K562 (cell line): ENCODE results near the gene CLIC1. TPM values are rescaled to one million over a fixed set of nuclear protein-coding genes. Genes with fewer than 3 reads are reported as not detected.
A peak's percentile ranks its signal among the peaks of the same experiment; 100 is the strongest.

ENCODE experiments used
- ARHGAP35 ChIP-seq: fragments of 450-650 bp; IDR thresholded peaks from 2 replicates; pipeline ENCODE4 v1.6.1; 2018; ENCODE audit not compliant: partially characterized antibody
- BMI1 ChIP-seq: fragments of 150-350 bp; IDR thresholded peaks from 2 replicates; pipeline ENCODE4 v1.6.1; 2014; ENCODE audit warnings: low read length
- BRD9 ChIP-seq: fragments of 450-650 bp; IDR thresholded peaks from 2 replicates; pipeline ENCODE4 v1.6.1; 2018; ENCODE audit warnings: low read depth; ENCODE audit not compliant: partially characterized antibody
- CREB1 ChIP-seq, 2 experiments: sonication (generic) in 1 of 2; formaldehyde crosslinking in 1 of 2; IDR thresholded peaks; 2 replicates each; pipeline versions ENCODE4 v1.6.1 to v1.8.0; 2012 to 2022; ENCODE audit warnings: inconsistent platforms in 1 of 2, mild to moderate bottlenecking in 1 of 2, missing genetic modification reagents in 1 of 2, moderate library complexity in 1 of 2
- CSDE1 ChIP-seq, 2 experiments: fragments of 450-650 bp; IDR thresholded peaks; 2 replicates each; pipeline ENCODE4 v1.6.1; 2016; ENCODE audit warnings: mild to moderate bottlenecking in 1 of 2
- EZH2 ChIP-seq: IDR thresholded peaks from 2 replicates; pipeline ENCODE4 v1.6.1; 2012; ENCODE audit warnings: low read depth, mild to moderate bottlenecking, inconsistent platforms, low read length, borderline replicate concordance
- FOXA1 ChIP-seq: fragments of 450-650 bp; IDR thresholded peaks from 2 replicates; pipeline ENCODE4 v1.6.1; 2016; ENCODE audit warnings: mild to moderate bottlenecking, borderline replicate concordance
- IRF2 ChIP-seq: sonication (generic); formaldehyde crosslinking; IDR thresholded peaks from 2 replicates; pipeline ENCODE4 v1.8.1; 2022; ENCODE audit warnings: mild to moderate bottlenecking, missing genetic modification reagents
- KAT7 ChIP-seq: sonication (generic); formaldehyde crosslinking; IDR thresholded peaks from 2 replicates; pipeline ENCODE4 v1.8.0; 2022; ENCODE audit warnings: missing genetic modification reagents, mild to moderate bottlenecking, borderline replicate concordance
- KLF10 ChIP-seq: fragments of 250-450 bp; sonication (Bioruptor Pico); IDR thresholded peaks from 2 replicates; pipeline ENCODE4 v1.6.1; 2021; ENCODE audit warnings: matching md5 sums
- MCM2 ChIP-seq: fragments of 450-650 bp; IDR thresholded peaks from 2 replicates; pipeline ENCODE4 v1.6.1; 2017; ENCODE audit warnings: low read depth, mild to moderate bottlenecking
- MIER1 ChIP-seq: fragments of 450-650 bp; IDR thresholded peaks from 2 replicates; pipeline ENCODE4 v1.6.1; 2016; ENCODE audit warnings: antibody characterized with exemption, mild to moderate bottlenecking, low read depth
- NCOR1 ChIP-seq: fragments of 450-650 bp; IDR thresholded peaks from 2 replicates; pipeline ENCODE4 v1.6.1; 2016; ENCODE audit warnings: mild to moderate bottlenecking, moderate library complexity
- NFXL1 ChIP-seq: fragments of 450-650 bp; formaldehyde crosslinking; IDR thresholded peaks from 2 replicates; pipeline ENCODE4 v1.4.0; 2021; ENCODE audit warnings: mild to moderate bottlenecking
- RBFOX2 ChIP-seq: fragments of 200-400 bp; formaldehyde crosslinking; IDR thresholded peaks from 2 replicates; pipeline ENCODE4 v1.6.1; 2017; ENCODE audit warnings: low read depth, mild to moderate bottlenecking, low read length, moderate library complexity
- SMARCC2 ChIP-seq: fragments of 450-650 bp; IDR thresholded peaks from 2 replicates; pipeline ENCODE4 v1.6.1; 2017; ENCODE audit warnings: antibody characterized with exemption, moderate library complexity, mild to moderate bottlenecking, low read depth
- TCF3 ChIP-seq: sonication (generic); formaldehyde crosslinking; IDR thresholded peaks from 2 replicates; pipeline ENCODE4 v1.4.0; 2020; ENCODE audit warnings: mild to moderate bottlenecking, missing genetic modification reagents
- TCFL5 ChIP-seq: fragments of 250-450 bp; sonication (Bioruptor Pico); conservative IDR thresholded peaks from 2 replicates; pipeline ENCODE4 v1.6.1; 2021; ENCODE audit warnings: mild to moderate bottlenecking, moderate library complexity, matching md5 sums
- ZFPM2 ChIP-seq: fragments of 250-450 bp; sonication (Bioruptor Pico); IDR thresholded peaks from 2 replicates; pipeline ENCODE4 v1.5.1; 2022; ENCODE audit warnings: mild to moderate bottlenecking
- ZKSCAN3 ChIP-seq: fragments of 250-450 bp; sonication (Bioruptor Pico); IDR thresholded peaks from 2 replicates; pipeline ENCODE4 v1.4.0; 2020
- ZNF347 ChIP-seq: fragments of 450-650 bp; formaldehyde crosslinking; IDR thresholded peaks from 2 replicates; pipeline ENCODE4 v1.4.0; 2020; ENCODE audit warnings: low read depth, mild to moderate bottlenecking, moderate library complexity
- ZNF431 ChIP-seq: sonication (generic); formaldehyde crosslinking; IDR thresholded peaks from 2 replicates; pipeline ENCODE4 v1.8.0; 2022; ENCODE audit warnings: mild to moderate bottlenecking, missing genetic modification reagents
- polyA plus RNA-seq, 8 experiments: library from polyadenylated mRNA; depleted of rRNA in 4 of 8; stranded (reverse) in 5 of 8; unstranded in 3 of 8; fragments of >200 nt; fragmentation: Nextera tagmentation in 2 of 8; fragmentation: Illumina TruSeq in 1 of 8; extraction: Ambion mirVana in 2 of 8; extraction: Trizol in 1 of 8; gene quantifications; 2 replicates each; pipeline versions ENCODE4 v1.2.1 to v1.2.3, GENCODE V29; 2011 to 2014; ENCODE audit warnings: inconsistent platforms in 1 of 8, missing spikeins in 1 of 8
- total RNA-seq, 7 experiments: library from RNA; depleted of rRNA in 6 of 7; stranded (reverse); fragments of >200 nt in 6 of 7; fragmentation: Illumina TruSeq in 2 of 7; extraction: Trizol in 2 of 7; gene quantifications; 2 replicates each; pipeline versions ENCODE4 v1.2.1 to v1.2.3, GENCODE V29; 2011 to 2021; ENCODE audit warnings: low replicate concordance in 1 of 7
- TF ChIP-seq, protein P1 (sequence below): fragments of 450-650 bp; IDR thresholded peaks from 2 replicates; pipeline ENCODE4 v1.6.1; 2017; ENCODE audit warnings: mild to moderate bottlenecking, moderate library complexity
- TF ChIP-seq, protein P2 (sequence below): fragments of 250-450 bp; sonication (Bioruptor Pico); IDR thresholded peaks from 2 replicates; pipeline ENCODE4 v1.8.0; 2022; ENCODE audit warnings: inconsistent platforms, mild to moderate bottlenecking, moderate library complexity, borderline replicate concordance
- TF ChIP-seq, protein P3 (sequence below): fragments of 250-450 bp; sonication (Bioruptor Pico); IDR thresholded peaks from 2 replicates; pipeline ENCODE4 v1.5.0; 2021; ENCODE audit warnings: mild to moderate bottlenecking, borderline replicate concordance

The CLIC1 gene
- total and polyA plus RNA-seq, 9 of the 15 experiments (the other 6 are each of a cell fraction or from before 2014, with no cell fraction given), result 1,267 to 2,419 (median 1,808) TPM

DNA sequence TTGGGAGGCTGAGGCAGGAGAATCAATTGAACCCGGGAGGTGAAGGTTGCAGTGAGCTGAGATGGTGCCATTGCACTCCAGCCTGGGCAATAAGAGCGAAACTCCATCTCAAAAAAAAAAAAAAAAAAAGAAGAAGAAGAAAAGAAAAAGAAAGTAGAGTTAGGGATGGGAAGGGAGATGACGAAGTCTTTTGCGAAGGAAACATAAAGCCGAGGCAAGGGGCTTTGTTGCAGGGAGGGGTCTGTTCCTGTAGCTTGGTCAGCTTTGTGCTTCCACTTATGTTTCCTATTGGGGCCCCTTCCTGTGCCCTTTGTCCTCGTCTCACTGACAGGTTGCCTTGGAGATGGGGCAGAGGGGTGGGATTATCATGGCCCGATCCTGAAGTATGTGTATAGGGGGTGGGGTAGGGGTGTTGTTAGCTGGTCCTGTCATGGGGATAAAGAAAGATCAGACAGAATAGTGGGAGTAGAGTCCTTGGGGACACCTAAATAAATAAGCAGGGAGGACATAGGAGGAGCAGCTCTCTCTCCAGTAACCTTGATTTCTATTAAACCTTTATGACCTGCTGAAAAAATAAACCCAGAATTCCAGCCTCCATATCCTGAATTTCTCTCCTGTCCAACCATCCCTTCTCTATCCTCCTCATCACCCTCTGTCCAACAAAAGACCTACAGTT lies 1.1 kb upstream of the CLIC1 start (continued):
- TF ChIP-seq KLF10 (CRISPR knock-in tag) (no peak), CSDE1 (IDR thresholded peaks at IDR 0.05) (no peak), BMI1 (no peak; the same call in 1 of the 2 replicates), SMARCC2 (no peak; the same call in 1 of the 2 replicates), FOXA1 (no peak), TCF3 (CRISPR knock-in tag) (no peak), ZNF347 (CRISPR knock-in tag) (no peak), ZNF431 (CRISPR knock-in tag) (no peak), ARHGAP35 (peak; percentile 68), NFXL1 (no peak), ZKSCAN3 (CRISPR knock-in tag) (no peak), NCOR1 (no peak), MCM2 (no peak), ZFPM2 (CRISPR knock-in tag) (no peak), TCFL5 (CRISPR knock-in tag) (no peak), RBFOX2 (no peak; the same call in 1 of the 2 replicates), EZH2 (no peak), BRD9 (no peak), IRF2 (CRISPR knock-in tag) (no peak), MIER1 (no peak), KAT7 (CRISPR knock-in tag) (no peak), CREB1 (IDR thresholded peaks at IDR 0.05) (no peak), CREB1 (CRISPR knock-in tag; IDR thresholded peaks at IDR 0.05) (no peak)
- TF ChIP-seq, protein P1, sequence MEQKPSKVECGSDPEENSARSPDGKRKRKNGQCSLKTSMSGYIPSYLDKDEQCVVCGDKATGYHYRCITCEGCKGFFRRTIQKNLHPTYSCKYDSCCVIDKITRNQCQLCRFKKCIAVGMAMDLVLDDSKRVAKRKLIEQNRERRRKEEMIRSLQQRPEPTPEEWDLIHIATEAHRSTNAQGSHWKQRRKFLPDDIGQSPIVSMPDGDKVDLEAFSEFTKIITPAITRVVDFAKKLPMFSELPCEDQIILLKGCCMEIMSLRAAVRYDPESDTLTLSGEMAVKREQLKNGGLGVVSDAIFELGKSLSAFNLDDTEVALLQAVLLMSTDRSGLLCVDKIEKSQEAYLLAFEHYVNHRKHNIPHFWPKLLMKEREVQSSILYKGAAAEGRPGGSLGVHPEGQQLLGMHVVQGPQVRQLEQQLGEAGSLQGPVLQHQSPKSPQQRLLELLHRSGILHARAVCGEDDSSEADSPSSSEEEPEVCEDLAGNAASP, result no peak
- TF ChIP-seq, protein P2, sequence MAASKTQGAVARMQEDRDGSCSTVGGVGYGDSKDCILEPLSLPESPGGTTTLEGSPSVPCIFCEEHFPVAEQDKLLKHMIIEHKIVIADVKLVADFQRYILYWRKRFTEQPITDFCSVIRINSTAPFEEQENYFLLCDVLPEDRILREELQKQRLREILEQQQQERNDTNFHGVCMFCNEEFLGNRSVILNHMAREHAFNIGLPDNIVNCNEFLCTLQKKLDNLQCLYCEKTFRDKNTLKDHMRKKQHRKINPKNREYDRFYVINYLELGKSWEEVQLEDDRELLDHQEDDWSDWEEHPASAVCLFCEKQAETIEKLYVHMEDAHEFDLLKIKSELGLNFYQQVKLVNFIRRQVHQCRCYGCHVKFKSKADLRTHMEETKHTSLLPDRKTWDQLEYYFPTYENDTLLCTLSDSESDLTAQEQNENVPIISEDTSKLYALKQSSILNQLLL, result no peak
- TF ChIP-seq, protein P3, sequence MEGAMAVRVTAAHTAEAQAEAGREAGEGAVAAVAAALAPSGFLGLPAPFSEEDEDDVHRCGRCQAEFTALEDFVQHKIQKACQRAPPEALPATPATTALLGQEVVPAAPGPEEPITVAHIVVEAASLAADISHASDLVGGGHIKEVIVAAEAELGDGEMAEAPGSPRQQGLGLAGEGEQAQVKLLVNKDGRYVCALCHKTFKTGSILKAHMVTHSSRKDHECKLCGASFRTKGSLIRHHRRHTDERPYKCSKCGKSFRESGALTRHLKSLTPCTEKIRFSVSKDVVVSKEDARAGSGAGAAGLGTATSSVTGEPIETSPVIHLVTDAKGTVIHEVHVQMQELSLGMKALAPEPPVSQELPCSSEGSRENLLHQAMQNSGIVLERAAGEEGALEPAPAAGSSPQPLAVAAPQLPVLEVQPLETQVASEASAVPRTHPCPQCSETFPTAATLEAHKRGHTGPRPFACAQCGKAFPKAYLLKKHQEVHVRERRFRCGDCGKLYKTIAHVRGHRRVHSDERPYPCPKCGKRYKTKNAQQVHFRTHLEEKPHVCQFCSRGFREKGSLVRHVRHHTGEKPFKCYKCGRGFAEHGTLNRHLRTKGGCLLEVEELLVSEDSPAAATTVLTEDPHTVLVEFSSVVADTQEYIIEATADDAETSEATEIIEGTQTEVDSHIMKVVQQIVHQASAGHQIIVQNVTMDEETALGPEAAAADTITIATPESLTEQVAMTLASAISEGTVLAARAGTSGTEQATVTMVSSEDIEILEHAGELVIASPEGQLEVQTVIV (CRISPR knock-in tag), result peak; percentile 77; the same call in 1 of the 2 replicates
